ENCODE measurements around the gene SLC45A1.

Gene SLC45A1

DNA sequence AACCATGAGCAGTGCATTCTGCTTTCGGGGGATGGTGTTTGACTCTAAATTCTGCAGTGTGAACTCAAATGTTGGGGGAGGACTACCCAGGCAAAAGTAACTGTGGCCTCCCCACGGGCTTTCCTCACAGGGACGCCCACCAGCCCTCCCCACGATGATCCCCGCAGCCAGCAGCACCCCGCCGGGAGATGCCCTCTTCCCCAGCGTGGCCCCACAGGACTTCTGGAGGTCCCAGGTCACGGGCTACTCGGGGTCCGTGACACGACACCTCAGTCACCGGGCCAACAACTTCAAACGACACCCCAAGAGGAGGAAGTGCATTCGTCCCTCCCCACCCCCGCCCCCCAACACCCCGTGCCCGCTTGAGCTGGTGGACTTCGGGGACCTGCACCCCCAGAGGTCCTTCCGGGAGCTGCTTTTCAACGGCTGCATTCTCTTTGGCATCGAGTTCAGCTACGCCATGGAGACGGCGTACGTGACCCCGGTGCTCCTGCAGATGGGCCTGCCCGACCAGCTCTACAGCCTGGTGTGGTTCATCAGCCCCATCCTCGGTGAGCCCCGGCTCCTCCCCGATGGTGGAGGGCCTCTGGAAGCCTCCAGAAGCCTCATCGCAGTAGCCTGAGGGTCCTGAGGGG is 6.4 kb downstream of the SLC45A1 start:
- no peak for TF ChIP-seq CTCF (IDR thresholded peaks at IDR 0.05; ENCODE audit: low read depth, low read length)
- no peak overlapping the region for H3K4me3 ChIP-seq (ENCODE audit: low read depth, low read length)
- no peak for DNase-seq (ENCODE audit: low read depth, low spot score)
- in situ Hi-C loops (cut with HindIII; ENCODE audit: low sequenced_read_pairs): loop anchor here (25.0 kb wide), 1 partner anchor 312 kb away; no protein-coding TSS in a partner anchor

DNA sequence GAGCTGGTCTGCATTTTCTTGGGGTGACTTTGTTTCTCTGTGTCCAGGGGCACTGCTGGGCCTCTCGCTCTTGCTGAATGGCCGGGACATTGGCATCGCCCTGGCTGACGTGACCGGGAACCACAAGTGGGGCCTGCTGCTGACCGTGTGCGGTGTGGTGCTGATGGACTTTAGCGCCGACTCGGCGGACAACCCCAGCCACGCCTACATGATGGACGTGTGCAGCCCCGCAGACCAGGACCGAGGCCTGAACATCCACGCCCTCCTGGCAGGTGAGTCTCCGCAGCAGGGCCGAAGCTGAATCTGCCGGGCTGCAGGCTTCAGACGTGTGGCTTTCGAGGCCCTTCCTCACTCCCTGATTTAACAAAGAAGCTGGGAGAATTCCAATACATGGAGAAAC is 7.9 kb downstream of the SLC45A1 start:
- no peak for TF ChIP-seq CTCF (IDR thresholded peaks at IDR 0.05; ENCODE audit: low read depth, low read length)
- H3K4me3 ChIP-seq (ENCODE audit: low read depth, low read length): no peak overlapping the region
- DNase-seq (ENCODE audit: low read depth, low spot score): no peak
- in situ Hi-C loops (cut with HindIII; ENCODE audit: low sequenced_read_pairs): no loop called here

GRCh38 chr1:8326265-8326664 is 8.4 kb downstream of the SLC45A1 start:
- DNase-seq (ENCODE audit: low read depth, low spot score): no peak
- no peak overlapping the region for H3K4me3 ChIP-seq (ENCODE audit: low read depth, low read length)
- TF ChIP-seq CTCF (IDR thresholded peaks at IDR 0.05; ENCODE audit: low read depth, low read length): no peak
- in situ Hi-C loops (cut with HindIII; ENCODE audit: low sequenced_read_pairs): no loop called here

DNA sequence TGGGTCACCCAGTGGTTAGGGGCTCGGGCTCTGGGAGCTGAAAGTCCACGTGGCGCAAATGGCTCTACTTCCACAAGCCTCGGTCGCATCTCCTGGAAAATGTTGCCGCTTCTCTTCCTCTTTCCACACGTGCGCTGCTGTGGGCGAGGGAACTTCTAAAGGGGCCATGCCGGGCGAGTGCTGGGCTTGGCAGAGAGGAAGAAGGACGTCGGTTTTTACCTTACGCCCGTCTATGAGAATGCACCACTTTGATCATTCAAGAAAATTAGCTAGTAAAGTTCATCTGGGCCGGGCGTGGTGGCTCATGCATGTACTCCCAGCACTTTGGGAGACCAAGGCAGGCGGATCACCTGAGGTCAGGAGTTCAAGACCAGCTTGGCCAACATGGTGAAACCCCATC is 10.4 kb downstream of the SLC45A1 start:
- no peak for TF ChIP-seq CTCF (IDR thresholded peaks at IDR 0.05; ENCODE audit: low read depth, low read length)
- in situ Hi-C loops (cut with HindIII; ENCODE audit: low sequenced_read_pairs): no loop called here

GRCh38 chr1:8329439-8329838 is 11.5 kb downstream of the SLC45A1 start:
- TF ChIP-seq CTCF (IDR thresholded peaks at IDR 0.05; ENCODE audit: low read depth, low read length): no peak
- no peak for DNase-seq (ENCODE audit: low read depth, low spot score)
- in situ Hi-C loops (cut with HindIII; ENCODE audit: low sequenced_read_pairs): no loop called here
- no peak overlapping the region for H3K4me3 ChIP-seq (ENCODE audit: low read depth, low read length)

More for the DNA sequence above, 10.4 kb downstream of the SLC45A1 start:
- no peak overlapping the region for H3K4me3 ChIP-seq (ENCODE audit: low read depth, low read length)
- no peak for DNase-seq (ENCODE audit: low read depth, low spot score)

DNA sequence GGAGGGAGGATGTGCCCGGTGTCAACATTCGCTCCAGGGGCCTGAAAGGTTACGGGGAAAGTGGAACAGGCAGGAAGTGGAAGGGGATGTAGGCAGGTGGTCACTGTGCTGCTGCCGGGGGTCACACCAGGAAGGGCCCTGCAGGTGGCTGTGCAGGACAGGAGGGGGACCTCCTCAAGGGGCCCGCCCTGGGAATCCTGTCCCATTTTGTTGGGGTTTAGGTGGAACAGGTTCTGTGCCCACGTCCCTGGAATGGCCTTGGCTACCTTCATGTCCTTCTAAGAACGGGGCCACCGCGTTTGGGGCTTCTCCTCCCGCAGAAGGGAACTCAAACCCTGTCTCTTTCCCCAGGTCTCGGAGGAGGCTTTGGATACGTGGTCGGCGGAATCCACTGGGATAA is 11.9 kb downstream of the SLC45A1 start:
- no peak for TF ChIP-seq CTCF (IDR thresholded peaks at IDR 0.05; ENCODE audit: low read depth, low read length)
- no peak overlapping the region for H3K4me3 ChIP-seq (ENCODE audit: low read depth, low read length)
- no peak for DNase-seq (ENCODE audit: low read depth, low spot score)
- in situ Hi-C loops (cut with HindIII; ENCODE audit: low sequenced_read_pairs): no loop called here
